GM19099 (cell line): ENCODE results near the gene PTGR3.

Experiments used
- POLR2A ChIP-seq: IDR thresholded peaks from 3 replicates; pipeline ENCODE4 v1.6.1; 2011; ENCODE audit warnings: low read depth; ENCODE audit not compliant: insufficient read length; ENCODE audit errors: extremely low read depth

PTGR3 gene

DNA sequence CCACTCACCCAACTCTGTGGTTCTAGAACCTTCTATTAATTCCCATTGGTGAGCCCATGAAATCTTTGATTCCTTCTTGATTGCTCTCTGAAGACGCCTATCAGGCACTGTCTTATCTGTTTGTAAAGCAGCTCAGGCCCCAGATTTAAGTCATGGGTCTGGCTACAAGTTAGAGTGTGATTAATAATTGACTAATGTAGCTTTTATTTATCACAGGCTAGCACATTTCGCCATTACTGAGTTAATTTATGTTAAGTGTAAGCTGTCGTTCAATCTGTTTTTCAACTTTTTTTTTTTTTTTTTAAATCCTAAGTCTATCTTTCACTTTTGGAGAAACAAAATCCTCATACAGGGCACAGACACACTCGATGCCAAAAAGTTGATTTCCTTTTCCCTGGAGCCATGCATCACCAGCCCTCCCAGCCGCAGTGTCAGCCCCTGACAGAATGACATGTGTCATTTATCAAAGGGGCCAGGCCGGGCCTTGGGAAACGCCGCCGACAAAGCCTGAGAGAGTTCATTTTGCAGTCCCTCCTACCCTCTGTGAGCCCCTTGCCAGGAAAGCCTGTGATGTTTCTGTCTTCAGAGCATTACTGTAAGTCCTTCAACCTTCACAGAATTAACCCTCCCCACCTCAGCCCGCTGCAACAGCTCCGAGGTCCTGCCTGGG lies 17.5 kb upstream of the PTGR3 start:
- no peak for TF ChIP-seq POLR2A

GRCh38 chr18:75223687-75224347 lies 14.9 kb upstream of the PTGR3 start:
- TF ChIP-seq POLR2A: no peak

- TF ChIP-seq POLR2A: no peak
Measured at GRCh38 chr18:75222407-75222806, 13.5 kb upstream of the PTGR3 start.

DNA sequence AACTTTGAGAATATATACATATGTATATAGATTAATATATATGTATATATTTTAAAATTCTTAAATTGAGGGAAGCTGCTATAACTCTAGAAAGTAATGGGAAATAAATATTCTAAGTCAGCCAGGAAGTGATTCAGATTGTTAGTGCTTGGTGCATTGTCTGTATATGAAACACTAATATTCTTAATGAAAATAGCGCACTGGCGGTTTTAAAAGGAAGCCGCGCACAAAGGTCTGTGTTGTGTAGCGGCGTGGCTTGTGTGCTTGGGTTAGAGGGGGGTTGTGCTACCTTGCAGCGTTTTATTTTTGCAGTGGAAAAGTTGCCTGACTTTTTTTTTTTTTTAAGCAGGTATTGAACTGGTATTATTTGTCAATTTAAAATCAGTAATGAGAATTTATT lies 13.0 kb upstream of the PTGR3 start:
- no peak for TF ChIP-seq POLR2A

GRCh38 chr18:75221397-75221796 lies 12.5 kb upstream of the PTGR3 start:
- no peak for TF ChIP-seq POLR2A

- TF ChIP-seq POLR2A: no peak
Measured at GRCh38 chr18:75220551-75221355, 11.8 kb upstream of the PTGR3 start.

GRCh38 chr18:75219745-75220375 lies 10.9 kb upstream of the PTGR3 start:
- TF ChIP-seq POLR2A: no peak

GRCh38 chr18:75218065-75218923 lies 9.4 kb upstream of the PTGR3 start:
- no peak for TF ChIP-seq POLR2A

- TF ChIP-seq POLR2A: no peak
Measured at GRCh38 chr18:75216911-75217689, 8.2 kb upstream of the PTGR3 start.

- no peak for TF ChIP-seq POLR2A
Measured at GRCh38 chr18:75216212-75216910, 7.4 kb upstream of the PTGR3 start.

GRCh38 chr18:75215663-75216062 lies 6.7 kb upstream of the PTGR3 start:
- no peak for TF ChIP-seq POLR2A

DNA sequence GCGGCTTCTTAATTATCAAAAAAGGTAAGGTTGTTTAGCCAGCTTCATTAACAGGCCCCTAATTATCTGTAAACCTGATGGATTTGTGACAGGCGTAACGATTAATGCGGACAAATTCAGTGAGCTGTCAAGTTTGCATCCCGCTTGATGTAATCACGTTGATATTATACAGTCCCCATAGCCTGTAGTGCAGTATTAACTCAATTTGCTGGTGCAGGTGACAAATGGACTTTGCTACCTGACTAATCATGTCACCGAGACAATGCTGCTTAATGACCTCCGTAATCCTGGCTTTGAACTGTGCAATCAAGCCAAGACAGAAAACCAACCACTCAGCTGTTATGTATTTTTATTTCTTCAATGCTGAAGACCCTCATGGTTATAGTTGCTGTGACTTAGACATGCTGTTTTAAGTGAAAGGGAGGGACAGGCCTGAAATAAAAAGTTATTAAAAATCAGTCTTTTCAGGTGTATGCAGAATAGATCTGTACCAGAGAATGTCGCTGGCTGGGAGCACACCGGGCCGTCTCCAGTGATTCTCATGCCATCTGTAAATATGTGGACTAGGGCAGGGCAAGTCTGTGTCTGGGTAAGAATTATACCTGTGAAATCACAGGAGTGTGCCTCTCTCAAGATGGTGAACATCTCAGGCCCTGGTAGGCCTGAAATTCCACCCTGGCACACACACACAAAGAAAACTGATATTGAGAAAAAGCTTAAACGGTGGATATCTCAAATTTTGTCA lies 6.0 kb upstream of the PTGR3 start:
- no peak for TF ChIP-seq POLR2A

GRCh38 chr18:75214332-75214690 lies 5.4 kb upstream of the PTGR3 start:
- no peak for TF ChIP-seq POLR2A
